Measurements from ENCODE around the gene FOXS1. TPM values are rescaled to one million over a fixed set of nuclear protein-coding genes. Genes with fewer than 3 reads are reported as not detected.

The FOXS1 gene
- total RNA-seq, 4 donors from 2014 or later, result 0.55 TPM; not detected in 3

Small RNA genes lying within 50 kb of the gene (small RNA-seq; reads per million reads assigned to genes)
- 0 reads per million in 4 donors for gene AL160175.1

Other genes starting within 250 kb of the FOXS1 start
- gene ID1, start 240.3 kb downstream of the FOXS1 start, total RNA-seq, result 1,000 to 10,000 TPM in 1 of 4 donors, 100 to 1,000 TPM in 3; 516 to 1,015 (median 933) TPM
- not detected for gene COX4I2, start 207.7 kb downstream of the FOXS1 start, total RNA-seq
- gene BCL2L1, start 122.7 kb downstream of the FOXS1 start, total RNA-seq, result 100 to 1,000 TPM in 3 of 4 donors, 10 to 100 TPM in 1; 98.6 to 151 (median 107) TPM
- 10 to 100 TPM in 2 of 4 donors, 1 to 10 TPM in 2; 3.2 to 15.7 (median 7.8) TPM for gene TPX2, start 106.3 kb downstream of the FOXS1 start, total RNA-seq
- under 1 TPM in 1 of 4 donors, not detected in 3; 0.16 TPM for gene MYLK2, start 26.2 kb downstream of the FOXS1 start, total RNA-seq
- 1 to 10 TPM in 1 of 4 donors, not detected in 3; 1.1 TPM for gene DUSP15, start 24.9 kb upstream of the FOXS1 start, total RNA-seq
- not detected for gene TTLL9, start 25.0 kb upstream of the FOXS1 start, total RNA-seq
- gene PDRG1, start 106.4 kb upstream of the FOXS1 start, total RNA-seq, result 1 to 10 TPM; 2.2 to 9.2 (median 6.5) TPM
- under 1 TPM in 1 of 4 donors, not detected in 3; under 0.01 TPM for gene XKR7, start 122.5 kb upstream of the FOXS1 start, total RNA-seq
- 1 to 10 TPM; 1.7 to 4.9 (median 3.0) TPM for gene CCM2L, start 164.8 kb upstream of the FOXS1 start, total RNA-seq
- gene HCK, start 206.6 kb upstream of the FOXS1 start, total RNA-seq, result 10 to 100 TPM in 3 of 4 donors, 1 to 10 TPM in 1; 9.7 to 22.7 (median 11.7) TPM